HG03066 (cell line): ENCODE data around the gene DNM3.

Experiments used
- ATAC-seq: cut with Tn5 transposase; IDR thresholded peaks from one replicate; pipeline ENCODE4 v1.9.1; 2021; ENCODE audit warnings: low read depth; ENCODE audit not compliant: unreplicated experiment

The DNM3 gene

DNA sequence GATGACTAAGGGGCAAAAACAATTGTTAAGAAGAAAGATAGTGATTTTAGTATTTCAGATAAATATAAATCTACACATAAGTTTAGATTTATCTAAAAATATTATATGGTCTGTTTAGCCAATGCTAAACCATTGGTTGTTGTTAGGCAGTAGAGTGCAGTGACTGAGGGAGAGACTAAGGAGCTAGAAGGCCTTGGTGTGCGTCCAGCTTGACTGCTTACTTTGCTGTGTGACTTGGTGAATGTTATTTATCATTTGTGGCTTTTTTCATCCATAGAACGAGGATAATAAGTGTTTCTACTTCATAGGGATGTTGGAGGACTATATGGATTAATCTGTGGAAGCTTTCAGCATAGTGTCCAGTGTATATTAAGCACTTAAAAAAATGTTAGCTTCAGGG, 314.5 kb downstream of the DNM3 start:
- no peak for ATAC-seq

- no peak for ATAC-seq
Observed at GRCh38 chr1:172162236-172162635, 320.9 kb downstream of the DNM3 start.

DNA sequence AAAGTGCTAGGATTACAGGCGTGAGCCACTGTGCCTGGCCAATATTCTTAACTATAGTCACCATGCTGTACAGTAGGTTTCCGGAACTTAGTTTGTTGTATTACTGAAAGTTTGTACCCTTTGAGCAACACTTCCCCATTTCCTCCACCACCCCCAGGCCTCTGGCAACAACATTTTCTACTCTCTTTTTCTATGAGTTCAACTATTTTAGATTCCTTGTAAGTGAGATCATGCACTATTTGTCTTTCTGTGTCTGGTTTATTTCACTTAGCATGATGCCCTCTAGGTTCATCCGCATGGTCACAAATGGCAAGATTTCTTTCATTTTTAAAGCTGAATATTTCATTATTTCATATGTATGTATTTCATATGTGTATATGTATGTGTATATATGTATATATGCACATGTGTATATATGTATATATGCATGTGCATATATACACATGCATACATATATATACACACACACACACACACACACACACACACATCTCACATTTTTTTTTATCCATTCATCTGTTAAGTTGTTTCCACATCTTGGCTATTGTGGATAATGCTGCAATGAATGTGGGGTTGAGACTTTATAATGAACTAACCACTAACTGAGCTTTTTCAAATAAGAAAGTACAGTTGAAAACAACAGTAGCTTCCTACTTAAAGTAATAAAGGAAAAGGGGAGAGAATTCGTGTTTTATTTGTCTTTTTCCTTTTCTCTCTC, 322.4 kb downstream of the DNM3 start:
- no peak for ATAC-seq

GRCh38 chr1:172165403-172165802, 324.1 kb downstream of the DNM3 start:
- ATAC-seq, result no peak

DNA sequence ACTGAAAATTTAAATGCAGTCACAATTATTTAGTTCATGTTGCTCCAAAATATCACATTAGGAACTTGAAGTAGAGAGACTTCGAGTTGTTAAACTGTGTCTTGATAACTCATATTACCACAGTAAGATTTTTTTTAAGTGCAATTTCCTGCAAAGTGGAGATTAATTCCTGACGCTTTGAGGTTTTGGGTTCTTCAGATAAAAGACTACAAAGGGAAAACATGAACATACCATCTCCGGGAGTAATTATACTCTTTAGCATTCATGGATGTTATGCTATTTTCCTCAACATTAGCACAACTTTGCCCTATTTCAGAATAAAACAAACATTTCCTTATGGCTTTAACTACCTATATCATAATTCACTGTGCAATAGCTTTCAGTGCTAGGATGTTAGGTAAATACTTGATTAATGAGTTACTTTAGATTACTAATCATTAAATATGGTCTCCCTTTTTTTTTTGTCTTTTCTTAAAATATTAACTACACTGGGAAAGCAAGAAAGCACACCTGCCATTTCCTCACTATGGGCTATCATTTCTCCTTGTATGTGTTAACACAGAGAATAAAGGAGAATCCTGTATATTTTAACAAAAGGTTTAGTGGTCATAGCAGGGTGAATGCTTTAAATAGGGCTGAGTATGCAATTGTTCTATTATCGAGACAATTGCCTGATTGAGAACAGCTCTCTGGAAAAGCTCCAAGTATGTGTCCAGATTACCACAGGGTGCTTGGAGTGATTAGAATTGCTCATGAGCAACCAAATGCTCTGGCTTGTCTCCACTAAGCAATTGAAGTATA, 326.7 kb downstream of the DNM3 start:
- no peak for ATAC-seq

GRCh38 chr1:172168597-172168872, 327.2 kb downstream of the DNM3 start:
- no peak for ATAC-seq

GRCh38 chr1:172169836-172170235, 328.5 kb downstream of the DNM3 start:
- ATAC-seq, result no peak

DNA sequence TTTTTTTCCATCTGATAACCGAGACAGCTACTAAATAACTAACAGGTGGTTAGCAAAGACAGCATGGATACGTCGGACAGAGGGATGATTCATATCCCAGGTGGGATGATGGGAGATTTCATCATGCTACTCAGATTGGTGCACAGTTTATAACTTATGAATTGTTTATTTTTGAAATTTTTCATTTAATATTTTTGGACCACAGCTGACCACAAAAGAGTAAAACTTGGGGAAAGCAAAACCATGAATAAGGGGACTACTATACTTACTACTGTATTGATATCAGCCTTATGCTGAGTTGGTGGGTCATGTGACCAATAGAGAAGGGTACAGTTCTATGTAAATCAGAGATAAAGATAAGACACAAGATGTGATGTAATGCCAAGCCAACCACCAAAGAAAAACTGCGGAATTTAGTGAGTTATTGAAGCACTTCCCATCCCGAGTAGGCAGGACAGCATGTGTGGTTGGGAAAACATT, 331.1 kb downstream of the DNM3 start:
- no peak for ATAC-seq

DNA sequence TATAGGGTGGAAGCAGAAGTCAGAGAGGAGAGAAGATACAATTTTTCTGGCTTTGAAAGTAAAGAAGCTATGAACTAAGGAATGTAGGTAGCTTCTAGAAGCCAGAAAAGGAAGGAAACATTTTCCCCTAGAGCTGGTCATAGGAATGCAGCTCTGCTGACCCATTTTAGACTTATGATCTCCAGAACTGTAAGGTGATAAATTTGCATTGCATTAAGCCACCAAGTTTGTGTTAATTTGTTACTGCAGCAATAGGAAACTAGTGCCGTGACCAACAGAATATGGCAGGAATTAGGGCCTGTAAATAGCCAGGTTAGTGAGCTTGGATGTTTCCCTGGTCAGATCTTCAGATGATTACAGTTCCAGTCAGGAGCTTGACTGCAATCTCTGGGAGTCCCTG, 334.9 kb downstream of the DNM3 start:
- ATAC-seq, result no peak

DNA sequence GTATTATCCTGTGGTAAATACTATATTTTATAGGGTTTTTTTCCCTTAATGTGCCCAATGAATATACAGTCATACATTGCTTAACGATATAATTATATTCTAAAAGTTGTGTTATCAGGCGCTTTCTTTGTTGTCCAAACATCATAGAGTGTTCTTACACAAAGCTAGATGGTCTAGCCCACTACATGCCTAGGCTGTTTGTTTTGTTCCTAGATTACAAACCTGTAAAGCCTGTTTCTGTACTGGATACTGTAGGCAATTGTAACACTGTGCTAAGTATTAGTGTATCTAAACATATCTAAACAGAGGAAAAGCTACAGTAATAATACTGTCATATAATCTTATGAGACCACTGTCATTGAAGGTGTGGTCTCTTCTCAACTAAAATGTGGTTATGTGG, 336.6 kb downstream of the DNM3 start:
- ATAC-seq, result no peak

- ATAC-seq, result no peak
Observed at GRCh38 chr1:172178886-172179285, 337.6 kb downstream of the DNM3 start.

DNA sequence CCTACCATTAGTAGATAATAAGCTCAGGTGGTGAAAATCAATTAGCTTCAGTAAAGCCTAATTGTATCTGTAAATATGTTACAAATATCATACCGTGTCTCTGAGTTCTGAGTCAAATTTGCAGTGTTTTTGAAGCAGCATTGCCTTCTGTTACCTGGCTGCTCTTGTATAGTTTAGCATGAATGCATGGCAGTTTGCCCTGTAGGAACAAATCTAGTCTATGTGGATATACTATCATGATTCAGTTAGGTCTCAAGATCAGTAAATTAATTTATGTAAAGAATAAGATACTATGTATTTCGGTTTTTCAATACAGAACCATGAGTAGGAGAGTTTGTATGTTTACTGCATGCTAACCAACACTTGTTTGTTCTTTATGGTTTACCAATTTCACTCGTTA, 338.6 kb downstream of the DNM3 start:
- no peak for ATAC-seq

GRCh38 chr1:172180501-172181285, 339.4 kb downstream of the DNM3 start:
- peak; percentile 49 for ATAC-seq

DNA sequence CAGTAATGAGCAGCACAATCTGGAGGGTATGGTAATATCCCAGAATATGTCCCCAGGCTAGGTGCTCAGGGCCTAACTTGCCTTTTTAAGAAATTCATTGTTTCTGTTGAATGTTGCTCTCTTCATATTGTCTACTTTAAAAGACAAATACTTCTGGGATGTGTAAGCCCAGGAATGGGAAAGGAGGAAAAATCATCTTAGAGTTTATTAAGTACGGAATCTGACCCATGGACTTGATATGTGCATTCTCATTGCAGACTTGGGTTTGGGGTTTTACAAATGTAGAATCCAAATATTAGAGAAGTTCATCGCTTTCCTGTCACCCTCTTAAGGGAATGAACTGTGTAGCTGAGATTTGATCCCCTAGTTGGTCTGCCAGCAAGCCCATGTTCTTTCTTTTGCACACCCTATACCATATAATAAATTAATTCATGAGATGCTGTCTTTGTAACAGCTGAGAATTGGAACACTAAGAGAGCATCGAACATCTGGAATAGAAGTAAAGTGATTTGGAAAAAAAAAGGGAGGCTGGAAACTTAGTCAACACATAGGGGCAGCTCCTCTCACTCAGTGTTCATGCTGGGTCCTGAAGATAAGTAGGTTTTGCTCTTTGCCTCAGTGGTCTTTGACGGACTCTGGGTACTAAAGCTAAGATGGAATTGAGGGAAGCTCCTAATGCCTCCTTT, 343.4 kb downstream of the DNM3 start:
- ATAC-seq, result peak; percentile 1

DNA sequence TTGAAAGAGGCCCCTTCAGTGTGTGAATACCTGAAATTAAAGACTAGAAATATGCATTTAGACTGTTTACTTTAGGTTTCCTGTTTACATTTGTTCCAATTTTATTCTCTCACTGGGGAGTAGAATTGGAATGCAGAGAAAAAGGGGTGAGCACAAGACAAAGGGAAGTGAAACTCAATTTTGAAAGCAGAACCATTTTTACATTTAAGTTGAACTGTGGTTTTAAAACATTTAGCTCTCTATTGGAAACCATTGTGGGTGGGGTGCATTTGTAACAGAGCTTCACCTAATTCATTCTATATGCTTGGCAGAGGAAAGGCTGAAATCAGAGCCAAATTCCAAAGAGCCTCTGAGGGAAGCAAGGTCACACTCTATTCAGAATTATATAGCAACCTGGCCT, 343.9 kb downstream of the DNM3 start:
- peak; percentile 60 for ATAC-seq

DNA sequence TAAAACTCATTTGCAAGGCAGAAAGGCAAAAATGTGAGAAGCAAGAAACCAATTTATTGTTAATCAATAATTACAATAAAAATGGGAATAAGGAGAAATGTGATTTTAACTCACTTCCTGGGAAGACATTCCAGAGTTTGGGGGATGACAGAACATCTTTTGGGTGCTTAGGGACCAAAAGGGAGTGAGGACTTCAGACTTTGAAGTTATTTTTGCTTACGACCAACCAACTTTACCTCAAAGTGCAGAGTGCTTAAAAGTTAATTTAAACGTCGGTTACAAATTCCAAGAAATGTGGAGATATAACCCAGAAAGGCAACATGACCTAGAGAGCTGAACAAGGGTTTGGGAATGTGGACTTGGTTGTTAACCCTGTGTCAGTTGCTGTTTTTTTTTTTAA, 344.7 kb downstream of the DNM3 start:
- no peak for ATAC-seq

DNA sequence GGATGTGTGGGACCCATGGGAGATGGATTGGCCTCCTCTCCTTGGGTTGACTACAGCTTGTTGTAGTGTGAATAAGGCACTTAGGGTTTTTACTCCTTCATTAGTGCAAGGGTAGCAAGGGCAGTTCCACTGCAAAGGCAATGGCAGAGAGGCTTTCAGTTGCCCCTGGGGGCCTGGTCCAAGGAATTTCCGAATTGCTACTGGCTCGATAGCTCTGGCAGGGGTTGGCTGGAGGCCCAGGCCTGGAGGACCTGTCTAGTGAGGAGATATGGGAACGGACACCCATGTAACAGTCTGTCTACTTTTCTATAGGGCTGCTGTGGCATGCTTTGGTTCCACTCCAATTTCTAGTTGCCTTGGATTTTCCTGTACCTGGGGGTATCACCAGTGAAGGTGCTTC, 360.3 kb downstream of the DNM3 start:
- no peak for ATAC-seq

GRCh38 chr1:172203135-172203823, 362.0 kb downstream of the DNM3 start:
- no peak for ATAC-seq

DNA sequence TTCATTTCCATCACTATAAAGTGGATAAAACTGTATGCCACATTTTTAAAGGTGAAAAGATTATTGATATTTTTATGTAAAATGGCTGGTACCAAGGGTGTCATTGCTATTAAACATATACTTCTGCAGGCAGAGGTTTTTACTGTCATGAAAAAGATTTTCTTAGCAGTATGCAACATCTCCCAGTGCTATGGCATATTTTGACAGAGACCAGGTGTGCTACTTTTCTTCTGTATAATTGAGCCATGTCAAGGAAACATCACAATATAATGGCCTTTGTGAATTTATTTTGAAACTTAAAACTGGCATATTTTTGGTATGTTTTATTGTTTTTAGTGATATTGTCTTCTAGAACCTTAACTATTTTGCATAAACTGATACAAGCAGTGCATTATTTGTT, 362.6 kb downstream of the DNM3 start:
- no peak for ATAC-seq

DNA sequence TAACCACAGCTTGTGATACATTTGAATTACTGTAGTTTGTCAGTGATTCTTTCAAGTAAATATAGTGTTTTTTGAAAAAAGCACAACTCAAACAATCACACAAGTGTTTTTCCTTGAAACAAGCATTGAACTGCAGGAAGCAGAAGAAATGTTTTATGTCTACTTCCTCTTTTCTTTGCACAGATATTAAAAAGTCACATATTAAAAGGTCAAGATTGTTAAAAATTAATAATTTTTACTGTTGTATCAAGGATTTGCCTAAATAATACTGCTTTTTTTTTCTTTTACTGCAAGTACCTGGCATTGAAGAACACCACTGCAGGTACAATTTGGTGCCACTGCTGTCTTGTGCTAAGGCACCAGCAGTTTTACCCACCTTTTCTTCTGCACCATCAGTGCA, 365.0 kb downstream of the DNM3 start:
- ATAC-seq, result no peak
